Peyer's patch (tissue), 4 donors: Measurements from ENCODE around the gene PDE6A.

ENCODE experiments used
- CTCF ChIP-seq, 6 experiments: fragments of 450-650 bp in 4 of 6; fragments of 200-600 bp in 2 of 6; sonication (generic) in 1 of 6; IDR thresholded peaks; one replicate each; pipeline ENCODE4 v1.5.1; 2017 to 2019; ENCODE audit warnings: antibody characterized with exemption in 6 of 6, mild to moderate bottlenecking in 3 of 6, moderate library complexity in 1 of 6
- POLR2A ChIP-seq, 2 donors: fragments of 450-650 bp; IDR thresholded peaks; one replicate each; pipeline ENCODE4 v1.5.1; 2017; ENCODE audit warnings: antibody characterized with exemption in 2 of 2, mild to moderate bottlenecking in 2 of 2, moderate library complexity in 2 of 2

GRCh38 chr5:149904293-149904886, 40.2 kb downstream of the PDE6A start:
- no peak for TF ChIP-seq POLR2A (IDR thresholded peaks at IDR 0.05)
- TF ChIP-seq CTCF (IDR thresholded peaks at IDR 0.05) = no peak
